Measurements from ENCODE around the gene DLGAP4.
"Not testable (repeated sequence)": the region's sequence is repeated elsewhere in the genome, so short reads cannot be mapped to it uniquely, and the experiment has no call there.

The DLGAP4 gene

DNA sequence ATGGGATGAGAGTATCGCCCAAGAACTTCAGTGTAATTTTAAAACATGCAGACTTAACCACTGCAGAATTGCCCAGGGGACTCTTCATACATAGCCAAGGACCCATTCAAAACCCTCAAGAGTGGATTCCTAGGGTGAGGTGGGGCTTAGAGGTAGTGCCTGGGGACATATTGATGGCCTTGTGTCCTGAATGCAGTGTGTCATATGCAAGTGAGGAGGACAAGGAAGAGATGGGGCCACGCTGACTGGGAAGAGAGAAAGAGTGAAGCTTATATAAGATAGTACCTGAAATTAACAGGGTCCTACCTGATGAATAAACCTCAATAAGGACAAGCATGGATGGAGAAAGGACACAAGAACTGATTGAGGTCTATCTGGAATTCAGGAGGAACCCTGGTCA is 249.1 kb downstream of the DLGAP4 start:
- no peak overlapping the region for H3K4me3 ChIP-seq (ENCODE audit: low read depth, low read length)
- TF ChIP-seq, protein P1, sequence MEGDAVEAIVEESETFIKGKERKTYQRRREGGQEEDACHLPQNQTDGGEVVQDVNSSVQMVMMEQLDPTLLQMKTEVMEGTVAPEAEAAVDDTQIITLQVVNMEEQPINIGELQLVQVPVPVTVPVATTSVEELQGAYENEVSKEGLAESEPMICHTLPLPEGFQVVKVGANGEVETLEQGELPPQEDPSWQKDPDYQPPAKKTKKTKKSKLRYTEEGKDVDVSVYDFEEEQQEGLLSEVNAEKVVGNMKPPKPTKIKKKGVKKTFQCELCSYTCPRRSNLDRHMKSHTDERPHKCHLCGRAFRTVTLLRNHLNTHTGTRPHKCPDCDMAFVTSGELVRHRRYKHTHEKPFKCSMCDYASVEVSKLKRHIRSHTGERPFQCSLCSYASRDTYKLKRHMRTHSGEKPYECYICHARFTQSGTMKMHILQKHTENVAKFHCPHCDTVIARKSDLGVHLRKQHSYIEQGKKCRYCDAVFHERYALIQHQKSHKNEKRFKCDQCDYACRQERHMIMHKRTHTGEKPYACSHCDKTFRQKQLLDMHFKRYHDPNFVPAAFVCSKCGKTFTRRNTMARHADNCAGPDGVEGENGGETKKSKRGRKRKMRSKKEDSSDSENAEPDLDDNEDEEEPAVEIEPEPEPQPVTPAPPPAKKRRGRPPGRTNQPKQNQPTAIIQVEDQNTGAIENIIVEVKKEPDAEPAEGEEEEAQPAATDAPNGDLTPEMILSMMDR (IDR thresholded peaks at IDR 0.05; ENCODE audit: low read depth, low read length), result no peak

DNA sequence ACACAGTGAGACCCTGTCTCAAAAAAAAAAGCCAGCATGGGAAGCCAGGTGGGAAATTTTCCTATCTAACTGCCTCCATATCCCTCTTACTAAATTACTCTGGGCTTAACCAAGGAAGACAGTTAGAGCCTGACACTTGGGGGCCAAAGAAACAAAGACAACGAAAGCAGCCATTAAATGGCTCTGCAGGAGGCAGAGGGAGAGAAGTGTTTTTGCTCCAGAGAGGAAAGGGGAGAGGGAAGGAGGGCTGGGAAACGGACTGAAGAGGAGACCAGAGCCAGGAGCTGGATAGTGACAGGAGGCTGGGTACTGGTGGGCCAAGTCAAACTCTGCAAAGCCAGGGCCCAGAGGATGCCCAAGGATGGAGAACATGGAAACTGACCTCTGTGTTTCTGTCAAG is 256.6 kb downstream of the DLGAP4 start:
- TF ChIP-seq, protein P1 (IDR thresholded peaks at IDR 0.05; ENCODE audit: low read depth, low read length), result no peak
- no peak overlapping the region for H3K4me3 ChIP-seq (ENCODE audit: low read depth, low read length)

DNA sequence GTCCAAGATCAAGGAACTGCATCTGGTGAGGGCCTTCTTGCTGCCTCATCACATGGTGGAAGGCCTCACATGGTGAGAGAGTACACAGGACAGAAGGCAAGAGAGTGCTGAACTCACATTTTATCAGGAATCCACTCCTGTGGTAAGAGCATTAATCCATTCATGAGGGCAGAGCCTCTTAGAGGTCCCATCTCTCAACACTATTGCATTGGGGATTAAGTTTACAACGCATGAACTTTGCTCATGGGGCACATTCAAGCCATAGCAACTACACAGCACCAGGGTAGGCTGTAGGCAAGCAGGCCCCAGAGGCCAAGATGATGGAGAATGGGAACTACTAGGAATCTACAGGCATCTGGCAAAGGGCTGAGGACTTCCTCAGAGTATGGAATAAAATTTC is 257.2 kb downstream of the DLGAP4 start:
- TF ChIP-seq, protein P1 (IDR thresholded peaks at IDR 0.05; ENCODE audit: low read depth, low read length), result no peak
- H3K4me3 ChIP-seq (ENCODE audit: low read depth, low read length), result no peak overlapping the region

DNA sequence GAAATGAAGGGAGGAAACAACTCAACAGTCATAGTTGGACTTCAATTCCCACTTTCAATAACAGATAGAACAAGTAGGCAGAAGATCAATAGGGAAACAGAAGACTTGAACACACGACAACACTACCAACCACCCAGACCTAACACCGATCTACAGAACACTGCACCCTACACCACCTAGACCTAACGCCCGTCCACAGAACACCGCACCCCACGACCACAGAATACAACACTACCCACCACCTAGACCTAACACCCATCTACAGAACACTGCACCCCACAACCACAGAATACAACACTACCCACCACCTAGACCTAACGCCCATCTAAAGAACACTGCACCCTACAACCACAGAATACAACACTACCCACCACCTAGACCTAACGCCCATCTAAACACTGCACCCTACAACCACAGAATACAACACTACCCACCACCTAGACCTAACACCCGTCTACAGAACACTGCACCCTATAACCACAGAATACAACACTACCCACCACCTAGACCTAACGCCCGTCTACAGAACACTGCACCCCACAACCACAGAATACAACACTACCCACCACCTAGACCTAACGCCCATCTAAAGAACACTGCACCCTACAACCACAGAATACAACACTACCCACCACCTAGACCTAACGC is 258.1 kb downstream of the DLGAP4 start:
- H3K4me3 ChIP-seq (ENCODE audit: low read depth, low read length), result not testable (repeated sequence)

DNA sequence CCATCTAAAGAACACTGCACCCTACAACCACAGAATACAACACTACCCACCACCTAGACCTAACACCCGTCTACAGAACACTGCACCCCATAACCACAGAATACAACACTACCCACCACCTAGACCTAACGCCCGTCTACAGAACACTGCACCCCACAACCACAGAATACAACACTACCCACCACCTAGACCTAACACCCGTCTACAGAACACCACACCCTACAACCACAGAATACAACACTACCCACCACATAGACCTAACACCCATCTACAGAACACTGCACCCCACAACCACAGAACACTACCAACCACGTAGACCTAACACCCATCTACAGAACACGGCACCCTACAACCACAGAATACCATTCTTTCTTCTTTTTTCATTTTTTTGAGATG is 258.6 kb downstream of the DLGAP4 start:
- H3K4me3 ChIP-seq (ENCODE audit: low read depth, low read length), result not testable (repeated sequence)

DNA sequence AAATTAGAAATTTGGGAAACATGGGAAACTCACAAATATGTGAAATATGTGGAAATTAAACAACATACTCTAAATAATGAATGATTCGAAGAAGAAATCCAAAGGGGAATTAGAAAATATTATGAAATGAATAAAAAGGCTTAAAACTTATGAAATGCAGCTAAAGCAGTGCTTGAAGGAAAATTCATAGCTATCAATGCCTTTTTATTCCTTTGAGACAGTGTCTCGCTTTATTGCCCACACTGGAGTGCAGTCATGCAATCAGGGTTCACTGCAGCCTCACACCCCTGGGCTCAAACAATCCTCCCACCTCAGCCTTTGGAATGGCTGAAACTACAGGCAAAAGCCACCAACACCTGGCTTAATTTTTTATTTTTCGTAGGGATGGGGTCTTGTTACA is 259.4 kb downstream of the DLGAP4 start:
- H3K4me3 ChIP-seq (ENCODE audit: low read depth, low read length), result no peak overlapping the region
- TF ChIP-seq, protein P1 (IDR thresholded peaks at IDR 0.05; ENCODE audit: low read depth, low read length), result no peak

DNA sequence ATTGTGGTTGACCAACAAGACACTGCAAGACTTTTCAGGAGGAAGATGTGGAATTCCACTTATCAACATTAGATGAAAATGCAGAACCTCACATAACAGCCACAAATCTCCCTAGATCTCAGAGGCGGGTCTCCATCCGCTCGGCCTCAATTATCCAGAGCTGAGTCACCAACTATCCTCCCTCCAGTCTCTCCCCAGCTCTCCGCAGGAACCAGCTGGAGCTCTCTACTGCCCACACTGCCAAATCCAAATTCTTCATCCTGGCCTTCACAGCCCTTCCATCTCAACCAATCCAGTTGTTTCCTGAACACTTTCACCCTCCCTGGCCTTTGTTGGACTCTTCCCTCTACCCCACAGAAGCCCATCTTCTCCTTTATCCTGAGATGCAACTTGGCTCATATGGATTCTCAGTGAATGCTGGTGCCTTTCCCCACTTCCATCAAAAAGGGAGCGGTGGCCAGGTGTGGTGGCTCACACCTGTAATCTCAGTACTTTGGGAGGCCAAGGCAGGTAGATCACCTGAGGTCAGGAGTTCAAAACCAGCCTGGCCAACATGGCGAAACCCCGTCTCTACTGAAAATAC is 263.8 kb downstream of the DLGAP4 start:
- H3K4me3 ChIP-seq (ENCODE audit: low read depth, low read length), result no peak overlapping the region
- TF ChIP-seq, protein P1 (IDR thresholded peaks at IDR 0.05; ENCODE audit: low read depth, low read length), result no peak

DNA sequence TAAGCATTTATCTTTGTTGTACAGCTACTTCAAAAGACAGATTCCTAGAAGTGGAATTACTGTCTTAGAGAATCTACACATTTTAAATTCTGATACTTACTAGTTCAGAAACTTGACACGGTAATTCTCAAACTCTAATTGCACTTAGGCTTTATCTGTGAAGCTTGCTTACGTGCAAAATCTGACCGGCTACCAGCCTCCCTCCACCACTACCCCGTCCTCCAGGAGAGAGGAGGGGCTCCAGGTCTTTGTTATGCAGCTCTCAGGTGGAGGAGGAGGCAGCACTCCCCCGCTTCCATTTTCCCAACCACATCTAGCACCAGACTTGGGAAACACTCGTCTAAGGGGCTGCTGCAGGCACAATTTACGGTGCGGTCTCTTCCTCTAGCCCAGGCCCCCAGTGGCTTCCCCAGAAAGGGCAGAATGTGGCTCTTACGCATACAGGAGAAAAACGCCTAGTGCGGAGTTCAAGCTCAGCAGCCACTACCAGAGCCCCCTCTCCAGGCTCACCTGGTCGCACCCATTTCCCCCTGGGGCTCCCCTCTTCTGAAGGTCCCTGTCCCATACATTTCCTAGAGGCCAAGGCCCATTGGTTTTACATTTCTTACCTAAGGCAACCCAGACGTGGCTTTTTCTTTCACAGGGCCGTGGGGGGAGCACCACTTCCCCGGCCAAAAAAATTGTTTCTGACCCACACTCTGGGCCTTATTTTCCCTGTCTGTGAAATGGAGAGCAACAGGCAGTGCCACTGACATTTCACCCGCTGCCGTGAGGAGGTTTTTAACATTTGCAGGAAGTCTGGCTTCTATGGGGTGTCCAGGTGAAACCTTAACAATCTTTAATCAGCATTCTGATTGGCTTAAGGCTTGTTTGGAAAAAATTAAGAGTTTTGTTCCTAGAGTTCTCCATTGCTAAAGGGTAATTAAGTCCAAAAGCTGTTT is 265.7 kb downstream of the DLGAP4 start:
- H3K4me3 ChIP-seq (ENCODE audit: low read depth, low read length), result no peak overlapping the region
- TF ChIP-seq, protein P1 (IDR thresholded peaks at IDR 0.05; ENCODE audit: low read depth, low read length), result no peak

Measured in WI38 (cell line).